Esophagus squamous epithelium (tissue), 5 donors: ENCODE measurements around the gene GALNT2. TPM values are rescaled to one million over a fixed set of nuclear protein-coding genes. Genes with fewer than 3 reads are reported as not detected.

ENCODE experiments used
- DNase-seq: peaks from one replicate; lab custom pipeline; 2025; lab: John Stamatoyannopoulos, UW
- H3K27ac ChIP-seq, 4 donors: fragments of 200-600 bp; sonication (generic); one replicate each; pipeline ENCODE4 v1.5.1; 2016 to 2019; ENCODE audit warnings: mild to moderate bottlenecking in 1 of 4
- H3K27me3 ChIP-seq, 4 donors: fragments of 200-600 bp; sonication (generic); 1 replicate in 3 of 4; 2 replicates in 1 of 4; pipeline versions ENCODE4 v1.5.1 to v1.6.0; 2017 to 2021; ENCODE audit warnings: antibody characterized with exemption in 1 of 4
- H3K36me3 ChIP-seq, 3 donors: fragments of 200-600 bp; sonication (generic); one replicate each; pipeline ENCODE4 v1.5.1; 2016 to 2019
- H3K4me1 ChIP-seq, 3 donors: fragments of 200-600 bp; sonication (generic); one replicate each; pipeline ENCODE4 v1.5.1; 2017 to 2019
- H3K4me3 ChIP-seq, 4 donors: fragments of 200-600 bp; sonication (generic); 1 replicate in 3 of 4; 2 replicates in 1 of 4; pipeline ENCODE4 v1.5.1; 2016 to 2019; ENCODE audit warnings: mild to moderate bottlenecking in 2 of 4, moderate library complexity in 1 of 4
- H3K9me3 ChIP-seq, 3 donors: fragments of 200-600 bp; sonication (generic); one replicate each; pipeline ENCODE4 v1.5.1; 2016 to 2019
- CTCF ChIP-seq, 6 experiments: fragments of 450-650 bp in 4 of 6; fragments of 200-600 bp in 2 of 6; sonication (generic) in 2 of 6; IDR thresholded peaks; one replicate each; pipeline ENCODE4 v1.5.1; 2016 to 2019; ENCODE audit warnings: antibody characterized with exemption in 6 of 6, mild to moderate bottlenecking in 4 of 6, moderate library complexity in 4 of 6
- POLR2A ChIP-seq, 4 donors: fragments of 450-650 bp; IDR thresholded peaks; one replicate each; pipeline ENCODE4 v1.6.1; 2017; ENCODE audit warnings: antibody characterized with exemption in 4 of 4, mild to moderate bottlenecking in 4 of 4, moderate library complexity in 3 of 4
- WGBS, 2 donors: methylation state at CpG; one replicate each; pipeline ENCODE4 v1.1.5; 2018; 5-methylcytosine and 5-hydroxymethylcytosine counted together
- intact Hi-C: fragments of 100-400 bp; cut with DNase I; formaldehyde crosslinking; loops from one replicate; pipeline ENCODE4 v1.15.0; 2022
- total RNA-seq, 4 donors: library from RNA; depleted of rRNA; stranded (reverse); fragments of >200 nt; gene quantifications; one replicate each; pipeline ENCODE4 v1.1.0, GENCODE V29; 2016
- donor health status: DM: yes; HTN: yes; CAD: no.

The GALNT2 gene
- total RNA-seq, 4 donors from 2014 or later, result 25.8 to 36.2 (median 31.0) TPM

GRCh38 chr1:230179249-230179648, 112.2 kb downstream of the GALNT2 start:
- H3K4me3 ChIP-seq, result no peak overlapping the region
- H3K4me1 ChIP-seq, result peaks cover 0 to 15% (median 0%) of the 10 kb centered on the region in 3 donors
- intact Hi-C loops, result no loop called here
- no peaks in the 10 kb centered on the region for H3K27me3 ChIP-seq
- H3K27ac ChIP-seq, result no peak overlapping the region
- WGBS, 2 donors, result 83 to 92% methylated on average over 2 of the region's 2 CpGs
- H3K36me3 ChIP-seq, result peaks cover 0 to 21% (median 0%) of the 10 kb centered on the region in 3 donors
- DNase-seq, result no peak
- TF ChIP-seq CTCF (IDR thresholded peaks at IDR 0.05), result no peak
- TF ChIP-seq POLR2A (IDR thresholded peaks at IDR 0.05), result no peak
- H3K9me3 ChIP-seq, result no peaks in the 10 kb centered on the region

GRCh38 chr1:230185076-230186001, 118.3 kb downstream of the GALNT2 start:
- Histone ChIP-seq H3K4me1 (peaks cover 8 to 33% (median 16%) of the 10 kb centered on the region in 3 donors), H3K27me3 (no peaks in the 10 kb centered on the region), H3K27ac (peak overlapping the region in 3 of 4 donors; percentile 18 to 73 (median 45)), H3K36me3 (no peaks in the 10 kb centered on the region), H3K4me3 (peak overlapping the region in 1 of 4 donors; percentile 4), H3K9me3 (no peaks in the 10 kb centered on the region)
- TF ChIP-seq CTCF (IDR thresholded peaks at IDR 0.05) (no peak), POLR2A (IDR thresholded peaks at IDR 0.05) (no peak)
- DNase-seq, result no peak
- 76 to 92% methylated on average over 10 of the region's 10 CpGs for WGBS, 2 donors
- intact Hi-C loops, result no loop called here

- Histone ChIP-seq H3K9me3 (no peaks in the 10 kb centered on the region), H3K4me1 (peaks cover 8 to 39% (median 16%) of the 10 kb centered on the region in 3 donors), H3K36me3 (no peaks in the 10 kb centered on the region), H3K27me3 (no peaks in the 10 kb centered on the region), H3K27ac (peak overlapping the region in 3 of 4 donors; percentile 18 to 73 (median 45)), H3K4me3 (peak overlapping the region in 1 of 4 donors; percentile 4)
- TF ChIP-seq POLR2A (IDR thresholded peaks at IDR 0.05) (no peak), CTCF (IDR thresholded peaks at IDR 0.05) (no peak)
- WGBS, 2 donors, result 25 to 27% methylated on average over 9 of the region's 9 CpGs
- intact Hi-C loops, result no loop called here
- DNase-seq, result no peak
Observed at GRCh38 chr1:230186003-230186863, 119.2 kb downstream of the GALNT2 start.

GRCh38 chr1:230186874-230187273, 119.8 kb downstream of the GALNT2 start:
- peaks cover 8 to 46% (median 18%) of the 10 kb centered on the region in 3 donors for H3K4me1 ChIP-seq
- intact Hi-C loops, result no loop called here
- H3K27ac ChIP-seq, result peak overlapping the region in 1 of 4 donors; percentile 73
- no peaks in the 10 kb centered on the region for H3K27me3 ChIP-seq
- no peaks in the 10 kb centered on the region for H3K36me3 ChIP-seq
- no peak for DNase-seq
- no peaks in the 10 kb centered on the region for H3K9me3 ChIP-seq
- 73 to 93% methylated on average over 4 of the region's 4 CpGs for WGBS, 2 donors
- TF ChIP-seq POLR2A (IDR thresholded peaks at IDR 0.05), result no peak
- no peak for TF ChIP-seq CTCF (IDR thresholded peaks at IDR 0.05)
- H3K4me3 ChIP-seq, result no peak overlapping the region
